Calu3 (cell line): Measurements from ENCODE around the gene ZYX. TPM values are rescaled to one million over a fixed set of nuclear protein-coding genes. Genes with fewer than 3 reads are reported as not detected.

Source experiments
- BruUV-seq: library from RNA; stranded (reverse); fragments of 400-500 nt; replicated peaks from 2 replicates; lab custom pipeline; 2021; lab: Mats Ljungman, UMichigan
- CTCF ChIA-PET: fragments of 300-600 bp; sonication (Branson Sonifier 250); formaldehyde crosslinking; loops from one replicate; lab custom pipeline; 2022; ENCODE audit warnings: antibody characterized with exemption; lab: Charles Lee
- DNase-seq: peaks from one replicate; pipeline ENCODE4 v3.0.0; 2022
- H3K27ac Mint-ChIP-seq: one replicate; pipeline ENCODE4 v1.8.0; 2022; ENCODE audit warnings: mixed read lengths; ENCODE audit not compliant: unreplicated experiment
- H3K27me3 Mint-ChIP-seq: one replicate; pipeline ENCODE4 v1.8.0; 2022; ENCODE audit warnings: mixed read lengths; ENCODE audit not compliant: unreplicated experiment
- H3K36me3 Mint-ChIP-seq: one replicate; pipeline ENCODE4 v1.8.0; 2022; ENCODE audit warnings: mild to moderate bottlenecking, moderate library complexity, mixed read lengths; ENCODE audit not compliant: insufficient read depth, unreplicated experiment
- H3K4me1 Mint-ChIP-seq: one replicate; pipeline ENCODE4 v1.8.0; 2022; ENCODE audit warnings: mild to moderate bottlenecking, low read depth, mixed read lengths; ENCODE audit not compliant: unreplicated experiment
- H3K4me3 Mint-ChIP-seq: one replicate; pipeline ENCODE4 v1.8.0; 2022; ENCODE audit warnings: mild to moderate bottlenecking, low read depth, moderate library complexity, mixed read lengths; ENCODE audit not compliant: unreplicated experiment
- H3K9me3 Mint-ChIP-seq: one replicate; pipeline ENCODE4 v1.8.0; 2022; ENCODE audit warnings: low read depth, mixed read lengths; ENCODE audit not compliant: unreplicated experiment
- CTCF ChIP-seq: fragments of 200-600 bp; IDR thresholded peaks from one replicate; pipeline ENCODE4 v1.8.0; 2022; ENCODE audit warnings: antibody characterized with exemption; ENCODE audit not compliant: unreplicated experiment
- intact Hi-C: fragments of 100-400 bp; cut with micrococcal nuclease; formaldehyde crosslinking; loops from one replicate; pipeline ENCODE4 v1.10.0; 2022; ENCODE audit not compliant: unreplicated experiment
- total RNA-seq: library from RNA; stranded (reverse); gene quantifications from 2 replicates; pipeline ENCODE4 v1.2.3, GENCODE V29; 2022

The ZYX gene
- total RNA-seq, 1 experiment from 2014 or later = 114 TPM

GRCh38 chr7:143429770-143430698, 48.9 kb downstream of the ZYX start:
- no peak for DNase-seq
- TF ChIP-seq CTCF = no peak
- no peak overlapping the region for H3K27ac Mint-ChIP-seq
- no peaks in the 10 kb centered on the region for H3K27me3 Mint-ChIP-seq
- no peaks in the 10 kb centered on the region for H3K9me3 Mint-ChIP-seq
- BruUV-seq = no TSS peak
- intact Hi-C loops = no loop called here
- H3K36me3 Mint-ChIP-seq = no peaks in the 10 kb centered on the region
- H3K4me1 Mint-ChIP-seq = peaks cover 5% of the 10 kb centered on the region
- CTCF ChIA-PET = no interaction called here
- no peak overlapping the region for H3K4me3 Mint-ChIP-seq

GRCh38 chr7:143431109-143431508, 50.0 kb downstream of the ZYX start:
- intact Hi-C loops = no loop called here
- CTCF ChIA-PET = no interaction called here
- no peak for TF ChIP-seq CTCF

GRCh38 chr7:143433759-143434158, 52.6 kb downstream of the ZYX start:
- CTCF ChIA-PET = no interaction called here
- peaks cover 13% of the 10 kb centered on the region for H3K4me1 Mint-ChIP-seq
- no TSS peak for BruUV-seq
- no peak overlapping the region for H3K4me3 Mint-ChIP-seq
- TF ChIP-seq CTCF = no peak
- no peaks in the 10 kb centered on the region for H3K36me3 Mint-ChIP-seq
- H3K9me3 Mint-ChIP-seq = no peaks in the 10 kb centered on the region
- no peaks in the 10 kb centered on the region for H3K27me3 Mint-ChIP-seq
- intact Hi-C loops = no loop called here
- no peak for DNase-seq
- no peak overlapping the region for H3K27ac Mint-ChIP-seq

More at GRCh38 chr7:143431109-143431508, 50.0 kb downstream of the ZYX start:
- no peak for DNase-seq
- Mint-ChIP-seq H3K27me3 (no peaks in the 10 kb centered on the region), H3K36me3 (no peaks in the 10 kb centered on the region), H3K4me3 (no peak overlapping the region), H3K4me1 (peaks cover 13% of the 10 kb centered on the region), H3K9me3 (no peaks in the 10 kb centered on the region), H3K27ac (no peak overlapping the region)
- BruUV-seq = no TSS peak

- Mint-ChIP-seq H3K27ac (no peak overlapping the region), H3K27me3 (no peaks in the 10 kb centered on the region), H3K9me3 (no peaks in the 10 kb centered on the region), H3K4me1 (peaks cover 13% of the 10 kb centered on the region), H3K36me3 (no peaks in the 10 kb centered on the region), H3K4me3 (peak overlapping the region; percentile 13)
- intact Hi-C loops = no loop called here
- CTCF ChIA-PET = no interaction called here
- DNase-seq = peak; percentile 49
- no TSS peak for BruUV-seq
- no peak for TF ChIP-seq CTCF
These were observed 53.5 kb downstream of the ZYX start for GRCh38 chr7:143434660-143435059.
